IPS-18a (cell line): ENCODE data around the gene CCL4.
"Not testable (repeated sequence)": the region's sequence is repeated elsewhere in the genome, so short reads cannot be mapped to it uniquely, and the experiment has no call there.

Experiments used
- H3K27ac ChIP-seq: one replicate; pipeline ENCODE4 v1.5.1; 2013; ENCODE audit warnings: low read length
- H3K27me3 ChIP-seq: one replicate; pipeline ENCODE4 v1.6.1; 2013; ENCODE audit warnings: mild to moderate bottlenecking, low read length; ENCODE audit not compliant: control insufficient read depth, insufficient read depth
- H3K36me3 ChIP-seq: one replicate; pipeline ENCODE4 v1.6.1; 2013; ENCODE audit warnings: low read depth, low read length; ENCODE audit not compliant: control insufficient read depth
- H3K4me1 ChIP-seq: one replicate; pipeline ENCODE4 v1.6.1; 2013; ENCODE audit warnings: low read depth, low read length; ENCODE audit not compliant: control insufficient read depth
- H3K4me3 ChIP-seq: one replicate; pipeline ENCODE4 v1.5.1; 2013; ENCODE audit warnings: low read length
- H3K9ac ChIP-seq: one replicate; pipeline ENCODE4 v1.6.1; 2013; ENCODE audit warnings: mild to moderate bottlenecking, low read length, moderate library complexity
- H3K9me3 ChIP-seq: one replicate; pipeline ENCODE4 v1.6.1; 2013; ENCODE audit warnings: low read depth, low read length; ENCODE audit not compliant: control insufficient read depth

Gene CCL4

GRCh38 chr17:36089339-36089865 is 14.2 kb upstream of the CCL4 start:
- no peaks in the 10 kb centered on the region for H3K9me3 ChIP-seq
- H3K4me3 ChIP-seq, result no peak overlapping the region
- no peak overlapping the region for H3K9ac ChIP-seq
- H3K27ac ChIP-seq, result no peak overlapping the region
- H3K27me3 ChIP-seq, result no peaks in the 10 kb centered on the region
- peaks cover 4% of the 10 kb centered on the region for H3K4me1 ChIP-seq
- no peaks in the 10 kb centered on the region for H3K36me3 ChIP-seq

DNA sequence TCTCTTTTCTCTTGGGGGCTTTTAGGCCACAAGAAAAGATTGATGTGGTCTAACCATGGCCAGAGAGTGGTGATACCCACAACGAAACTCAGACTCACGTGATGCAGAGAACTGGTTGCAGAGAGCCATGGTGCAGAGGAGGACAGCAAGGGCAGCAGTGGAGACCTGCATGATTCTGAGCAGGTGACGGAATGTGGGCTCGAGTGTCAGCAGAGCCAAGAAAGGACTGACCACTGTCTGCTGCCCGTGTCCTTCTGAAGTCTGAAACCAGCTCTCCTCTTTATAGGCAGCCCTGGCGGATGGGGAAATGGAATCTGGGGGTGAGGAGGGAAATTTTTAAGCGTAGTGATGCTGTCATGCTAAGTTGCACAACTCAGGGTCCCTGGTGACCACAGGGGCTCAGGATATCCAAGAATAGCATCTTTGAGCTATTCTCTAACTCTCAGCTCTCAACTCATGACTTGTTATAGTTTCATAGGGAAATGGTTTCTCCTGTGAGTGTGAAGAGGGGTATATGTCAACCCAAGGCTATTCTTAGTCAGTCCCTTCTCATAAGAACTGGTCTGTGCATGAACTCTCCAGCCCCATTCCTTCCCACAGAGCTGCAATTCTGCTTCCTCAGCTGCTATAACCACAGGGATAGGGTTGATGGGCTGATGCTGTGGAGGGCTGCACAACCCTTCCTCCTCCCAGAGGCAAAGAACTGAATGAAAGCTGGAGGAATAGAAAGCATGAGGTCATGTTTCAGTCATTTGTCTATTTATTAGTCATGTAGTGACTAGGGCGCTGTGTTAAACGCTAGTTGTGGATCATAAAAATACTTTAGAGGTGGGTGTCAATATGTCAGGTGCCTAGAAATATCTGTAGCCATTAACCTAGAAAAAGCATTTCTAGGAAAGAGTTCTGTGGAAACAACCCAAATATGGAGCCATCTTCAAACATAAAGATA is 13.5 kb upstream of the CCL4 start, which contains the start of gene CCL3:
TSS of gene CCL3 (minus strand) at position 256 of the 949 bp plus-strand sequence. CDS start at position 171, 85 bp downstream.
- H3K27ac ChIP-seq, result no peak within 1 kb of the TSS
- peaks cover under 1% of the 10 kb centered on the region for H3K4me1 ChIP-seq
- H3K36me3 ChIP-seq, result no peaks in the 10 kb centered on the region
- H3K4me3 ChIP-seq, result no peak within 1 kb of the TSS
- H3K27me3 ChIP-seq, result no peaks in the 10 kb centered on the region
- H3K9ac ChIP-seq, result no peak within 1 kb of the TSS
- H3K9me3 ChIP-seq, result no peaks in the 10 kb centered on the region

DNA sequence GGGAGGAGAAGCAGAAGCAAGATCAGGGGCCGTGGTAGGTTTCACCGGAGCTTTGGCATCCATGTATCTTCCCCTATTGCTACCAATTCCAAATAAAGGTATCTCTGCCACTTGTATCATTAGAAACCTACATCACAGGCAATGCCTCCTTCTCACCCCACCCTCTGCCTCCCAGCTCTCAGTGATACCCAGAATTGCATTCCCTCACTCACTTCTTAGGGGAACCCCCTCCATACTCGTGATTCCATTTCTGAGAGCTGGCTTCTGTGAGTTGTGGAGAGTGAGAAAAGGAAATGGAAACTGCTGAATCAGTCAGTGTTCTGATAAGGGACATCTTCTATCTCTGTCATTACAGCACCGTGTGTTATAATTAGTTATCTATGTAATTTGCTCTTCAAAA is 11.4 kb upstream of the CCL4 start:
- Histone ChIP-seq H3K4me1 (no peaks in the 10 kb centered on the region), H3K36me3 (no peaks in the 10 kb centered on the region), H3K9ac (no peak overlapping the region), H3K27me3 (no peaks in the 10 kb centered on the region), H3K27ac (no peak overlapping the region), H3K9me3 (no peaks in the 10 kb centered on the region), H3K4me3 (no peak overlapping the region)

GRCh38 chr17:36092715-36093114 is 10.9 kb upstream of the CCL4 start:
- not testable (repeated sequence) for H3K9me3 ChIP-seq, H3K36me3 ChIP-seq, H3K27ac ChIP-seq, H3K4me1 ChIP-seq, H3K9ac ChIP-seq, H3K27me3 ChIP-seq, H3K4me3 ChIP-seq

DNA sequence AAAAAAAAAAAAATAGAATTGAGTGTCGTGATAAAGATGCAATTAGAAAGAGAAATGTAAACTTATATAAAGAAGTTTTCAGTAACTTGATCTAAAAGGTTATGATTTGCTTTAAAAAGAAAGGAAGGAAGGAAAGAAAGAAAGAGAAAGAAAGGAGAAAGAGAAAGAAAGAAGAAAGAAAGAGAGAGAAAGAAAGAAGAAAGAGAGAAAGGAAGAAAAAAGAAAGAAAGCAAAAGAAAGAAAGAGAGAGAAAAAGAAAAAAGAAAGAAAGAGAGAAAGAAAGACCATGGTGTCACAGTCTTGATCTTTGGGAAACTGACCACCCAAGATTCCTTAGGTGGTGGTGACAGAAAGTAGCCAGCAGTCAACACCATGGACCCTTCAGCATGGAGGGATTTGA is 9.4 kb upstream of the CCL4 start:
- no peak overlapping the region for H3K9ac ChIP-seq
- H3K9me3 ChIP-seq, result no peaks in the 10 kb centered on the region
- H3K27ac ChIP-seq, result no peak overlapping the region
- H3K36me3 ChIP-seq, result no peaks in the 10 kb centered on the region
- H3K4me3 ChIP-seq, result no peak overlapping the region
- H3K27me3 ChIP-seq, result no peaks in the 10 kb centered on the region
- H3K4me1 ChIP-seq, result no peaks in the 10 kb centered on the region

DNA sequence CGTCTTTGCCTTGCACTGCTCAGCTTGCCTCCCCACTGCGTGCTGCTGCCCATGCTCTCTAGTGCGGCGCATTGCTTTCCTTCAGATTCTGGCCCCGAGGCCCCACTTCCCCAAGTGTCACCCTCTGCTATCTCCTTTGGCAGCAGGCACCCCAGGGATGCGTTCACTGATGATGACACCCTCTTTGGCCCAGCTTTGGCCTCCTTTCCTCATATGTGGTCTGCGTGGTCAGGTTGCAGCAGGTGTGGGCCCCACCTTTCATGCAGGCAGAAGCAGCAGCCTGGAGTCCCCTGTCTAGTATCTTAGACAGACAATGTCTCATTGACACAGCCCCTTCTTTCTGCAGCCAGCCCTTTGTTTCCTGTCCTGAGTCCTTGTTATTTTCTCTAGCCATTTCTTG is 8.9 kb upstream of the CCL4 start:
- H3K9me3 ChIP-seq, result no peaks in the 10 kb centered on the region
- H3K4me1 ChIP-seq, result no peaks in the 10 kb centered on the region
- H3K4me3 ChIP-seq, result no peak overlapping the region
- H3K9ac ChIP-seq, result no peak overlapping the region
- H3K36me3 ChIP-seq, result no peaks in the 10 kb centered on the region
- no peaks in the 10 kb centered on the region for H3K27me3 ChIP-seq
- H3K27ac ChIP-seq, result no peak overlapping the region

DNA sequence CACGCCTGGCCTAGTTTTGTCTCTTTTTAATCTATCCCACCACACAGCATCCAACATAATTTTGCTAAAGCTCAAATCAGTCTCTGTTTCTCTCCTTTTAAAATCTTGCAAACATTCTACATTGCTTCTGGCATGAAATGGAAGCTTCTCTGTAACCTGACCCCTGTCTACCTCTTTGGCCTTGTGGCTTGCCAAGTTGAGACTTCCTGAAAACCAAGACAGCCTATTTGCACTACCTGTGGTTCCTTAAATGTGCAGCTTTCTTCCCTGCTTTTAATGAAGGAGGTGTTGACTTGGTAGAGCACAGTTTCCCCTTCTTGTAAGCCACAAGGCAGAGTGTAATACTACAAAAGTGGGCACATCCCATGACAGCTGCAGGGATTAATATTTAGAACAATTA is 7.6 kb upstream of the CCL4 start:
- no peaks in the 10 kb centered on the region for H3K9me3 ChIP-seq
- no peak overlapping the region for H3K27ac ChIP-seq
- H3K4me3 ChIP-seq, result no peak overlapping the region
- H3K9ac ChIP-seq, result no peak overlapping the region
- H3K36me3 ChIP-seq, result no peaks in the 10 kb centered on the region
- H3K27me3 ChIP-seq, result no peaks in the 10 kb centered on the region
- H3K4me1 ChIP-seq, result no peaks in the 10 kb centered on the region

- H3K27me3 ChIP-seq, H3K27ac ChIP-seq, H3K9ac ChIP-seq, H3K9me3 ChIP-seq, H3K4me1 ChIP-seq, H3K4me3 ChIP-seq, H3K36me3 ChIP-seq: not testable (repeated sequence)
These were observed 4.6 kb upstream of the CCL4 start for GRCh38 chr17:36099004-36099403.

DNA sequence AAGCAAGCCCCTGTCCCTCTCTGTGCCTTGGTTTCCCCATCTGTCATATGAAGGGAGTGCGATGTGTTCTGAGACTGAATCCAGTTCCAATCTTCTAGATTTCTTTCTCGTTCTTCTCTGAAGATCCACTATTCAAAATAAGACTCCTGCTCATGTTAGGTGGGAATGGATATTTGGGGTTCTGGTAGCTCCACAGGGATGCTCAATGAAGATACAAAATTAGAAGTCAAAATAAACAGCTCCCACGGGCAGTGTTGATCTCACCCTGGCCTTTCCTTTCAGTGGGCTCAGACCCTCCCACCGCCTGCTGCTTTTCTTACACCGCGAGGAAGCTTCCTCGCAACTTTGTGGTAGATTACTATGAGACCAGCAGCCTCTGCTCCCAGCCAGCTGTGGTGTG is 619 bp downstream of the CCL4 start:
- H3K36me3 ChIP-seq, H3K27ac ChIP-seq, H3K9ac ChIP-seq, H3K4me1 ChIP-seq, H3K27me3 ChIP-seq, H3K4me3 ChIP-seq, H3K9me3 ChIP-seq: not testable (repeated sequence)

DNA sequence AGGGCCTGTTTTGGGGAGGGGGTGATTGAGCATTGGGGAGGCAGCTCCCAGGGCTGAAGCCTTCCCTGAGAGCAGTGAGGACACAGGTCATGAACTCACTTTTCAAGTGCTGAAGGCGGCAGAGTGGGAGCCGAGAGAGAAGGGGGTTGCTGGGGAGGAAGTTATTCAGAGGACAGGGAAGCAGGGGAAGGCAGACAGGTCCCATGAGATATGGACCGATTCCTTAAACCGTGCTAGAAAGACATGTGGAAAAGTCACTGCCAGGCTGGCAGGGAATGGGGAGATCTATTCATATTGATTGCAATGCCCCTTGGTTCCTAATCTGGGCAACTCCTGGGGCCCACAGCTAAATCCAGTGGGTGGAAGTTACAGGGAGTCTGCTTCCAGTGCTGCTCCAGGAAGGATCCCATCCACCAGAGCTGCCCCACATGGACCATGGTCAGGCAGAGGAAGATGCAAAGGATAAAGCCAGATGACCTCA is 1.1 kb downstream of the CCL4 start:
- Histone ChIP-seq H3K36me3 (no peaks in the 10 kb centered on the region), H3K9me3 (no peaks in the 10 kb centered on the region), H3K4me3 (no peak overlapping the region), H3K9ac (no peak overlapping the region), H3K27me3 (no peaks in the 10 kb centered on the region), H3K27ac (no peak overlapping the region), H3K4me1 (no peaks in the 10 kb centered on the region)

DNA sequence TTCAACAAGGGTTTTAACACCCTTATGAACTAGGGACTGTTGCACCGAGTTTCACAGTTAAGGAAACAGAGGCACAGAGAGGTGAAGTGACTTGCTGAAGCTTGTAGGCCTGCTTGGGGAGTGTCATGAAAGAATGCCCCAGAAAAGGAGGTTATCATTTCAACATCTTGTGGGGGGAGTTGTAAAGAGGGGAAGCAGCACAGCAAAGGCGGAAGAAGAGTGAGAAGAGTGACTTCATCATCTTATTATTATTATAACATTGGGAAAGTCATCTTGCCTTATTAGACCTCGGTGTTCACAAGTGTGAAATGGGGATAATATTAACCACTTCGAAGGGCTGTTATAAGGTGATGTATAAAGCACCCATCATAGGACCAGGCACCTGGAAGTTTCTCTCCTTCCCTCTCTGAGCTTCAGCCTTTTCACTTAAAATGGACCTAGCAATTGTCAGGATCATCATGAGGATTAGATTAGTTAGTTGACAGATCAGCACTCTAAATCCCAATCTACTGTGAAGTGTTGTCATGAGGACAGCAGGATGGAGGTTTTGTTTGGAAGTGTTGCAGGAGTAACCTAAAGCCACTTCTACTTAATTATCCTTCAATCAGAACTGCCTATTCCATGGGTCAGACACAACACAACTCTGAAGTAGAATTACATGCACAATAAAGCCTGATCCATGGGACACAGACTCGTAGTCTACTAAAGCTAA is 2.3 kb downstream of the CCL4 start:
- no peak overlapping the region for H3K27ac ChIP-seq
- no peaks in the 10 kb centered on the region for H3K27me3 ChIP-seq
- H3K9ac ChIP-seq, result no peak overlapping the region
- no peaks in the 10 kb centered on the region for H3K4me1 ChIP-seq
- no peak overlapping the region for H3K4me3 ChIP-seq
- no peaks in the 10 kb centered on the region for H3K36me3 ChIP-seq
- no peaks in the 10 kb centered on the region for H3K9me3 ChIP-seq
